Stimulated activated naive CD8-positive, alpha-beta T cell treated with anti-CD3 and anti-CD28 coated beads, Interleukin-15, Interleukin-2, amounts not matched to agents 100 ng/mL and 50 ng/mL, for 24 hours (primary cell): ENCODE measurements around the gene BTNL2.
"Not testable (repeated sequence)": the region's sequence is repeated elsewhere in the genome, so short reads cannot be mapped to it uniquely, and the experiment has no call there.

Source experiments
- H3K27ac Mint-ChIP-seq: one replicate; pipeline ENCODE4 v1.8.0; 2021; ENCODE audit warnings: mild to moderate bottlenecking, mixed read lengths
- H3K27me3 Mint-ChIP-seq: one replicate; pipeline ENCODE4 v1.8.0; 2021; ENCODE audit warnings: mixed read lengths
- H3K36me3 Mint-ChIP-seq: one replicate; pipeline ENCODE4 v1.8.0; 2021; ENCODE audit warnings: low read depth, mixed read lengths
- H3K4me1 Mint-ChIP-seq: one replicate; pipeline ENCODE4 v1.8.0; 2021; ENCODE audit warnings: low read depth, mixed read lengths
- H3K4me3 Mint-ChIP-seq: one replicate; pipeline ENCODE4 v1.8.0; 2021; ENCODE audit warnings: mild to moderate bottlenecking, mixed read lengths
- H3K9me3 Mint-ChIP-seq: one replicate; pipeline ENCODE4 v1.8.0; 2021; ENCODE audit warnings: mixed read lengths

BTNL2 gene, protein sequence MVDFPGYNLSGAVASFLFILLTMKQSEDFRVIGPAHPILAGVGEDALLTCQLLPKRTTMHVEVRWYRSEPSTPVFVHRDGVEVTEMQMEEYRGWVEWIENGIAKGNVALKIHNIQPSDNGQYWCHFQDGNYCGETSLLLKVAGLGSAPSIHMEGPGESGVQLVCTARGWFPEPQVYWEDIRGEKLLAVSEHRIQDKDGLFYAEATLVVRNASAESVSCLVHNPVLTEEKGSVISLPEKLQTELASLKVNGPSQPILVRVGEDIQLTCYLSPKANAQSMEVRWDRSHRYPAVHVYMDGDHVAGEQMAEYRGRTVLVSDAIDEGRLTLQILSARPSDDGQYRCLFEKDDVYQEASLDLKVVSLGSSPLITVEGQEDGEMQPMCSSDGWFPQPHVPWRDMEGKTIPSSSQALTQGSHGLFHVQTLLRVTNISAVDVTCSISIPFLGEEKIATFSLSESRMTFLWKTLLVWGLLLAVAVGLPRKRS

GRCh38 chr6:32406857-32407256 lies at the start of gene BTNL2:
BTNL2 (minus strand) TSS chr6:32407181; CDS start chr6:32407123, 58 bp downstream.
- Mint-ChIP-seq H3K27me3 (peaks cover 37% of the 10 kb centered on the region), H3K9me3 (no peaks in the 10 kb centered on the region), H3K36me3 (no peaks in the 10 kb centered on the region), H3K4me1 (no peaks in the 10 kb centered on the region), H3K27ac (no peak within 1 kb of the TSS), H3K4me3 (no peak within 1 kb of the TSS)

DNA sequence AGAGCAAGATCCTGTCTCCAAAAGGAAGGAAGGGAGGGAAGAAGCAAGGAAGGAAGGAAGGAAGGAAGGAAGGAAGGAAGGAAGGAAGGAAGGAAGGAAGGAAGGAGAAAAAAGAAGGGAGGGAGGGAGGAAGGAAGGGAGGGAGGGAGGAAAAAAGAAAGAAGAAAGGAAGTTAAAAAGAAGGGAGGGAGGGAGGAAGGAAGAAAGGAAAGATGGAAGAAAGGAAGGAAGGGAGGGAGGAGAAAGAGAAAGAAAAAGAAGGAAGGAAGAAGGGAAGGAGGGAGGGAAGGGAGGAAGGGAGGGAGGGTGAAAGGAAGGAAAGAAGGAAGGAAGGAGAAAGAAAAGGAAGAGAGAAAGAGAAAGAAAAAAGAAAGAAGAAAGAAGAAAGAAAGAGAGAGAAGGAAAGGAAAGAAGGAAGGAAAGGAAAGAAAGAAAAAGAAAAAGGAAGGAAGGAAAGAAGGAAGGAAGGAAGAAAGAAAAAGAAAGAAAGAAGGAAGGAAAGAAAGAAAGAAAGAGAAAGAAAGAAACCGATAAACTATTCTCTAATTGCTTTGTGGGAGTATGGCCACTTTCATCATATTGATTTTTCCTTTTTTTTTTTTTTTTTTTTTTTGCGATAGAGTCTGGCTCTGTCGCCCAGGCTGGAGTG lies 42.2 kb upstream of the BTNL2 start:
- H3K27ac Mint-ChIP-seq = peak overlapping the region; percentile 29
- peaks cover 9% of the 10 kb centered on the region for H3K4me1 Mint-ChIP-seq
- peaks cover 42% of the 10 kb centered on the region for H3K27me3 Mint-ChIP-seq
- peaks cover 11% of the 10 kb centered on the region for H3K36me3 Mint-ChIP-seq
- no peak overlapping the region for H3K4me3 Mint-ChIP-seq
- peaks cover 13% of the 10 kb centered on the region for H3K9me3 Mint-ChIP-seq

DNA sequence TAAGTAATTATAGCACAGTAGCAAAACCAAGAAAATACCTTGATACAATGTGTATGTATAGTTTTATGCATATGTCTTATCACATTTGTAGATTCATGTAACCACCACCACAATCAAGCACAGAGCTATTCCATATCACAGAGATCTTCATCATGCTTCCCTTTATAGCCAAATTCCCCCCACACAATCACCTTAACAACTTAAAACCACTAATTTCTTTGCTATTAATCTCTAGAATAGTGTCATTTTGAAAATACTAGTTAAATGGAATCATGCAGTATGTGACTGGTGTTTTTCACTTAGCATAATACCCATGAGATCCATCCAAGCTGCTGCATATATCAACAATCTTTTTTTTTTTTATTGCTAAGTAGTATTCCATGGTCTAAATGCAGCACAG lies 41.0 kb upstream of the BTNL2 start:
- Mint-ChIP-seq H3K4me3 (no peak overlapping the region), H3K27me3 (peaks cover 38% of the 10 kb centered on the region), H3K9me3 (peaks cover 13% of the 10 kb centered on the region), H3K36me3 (peaks cover 13% of the 10 kb centered on the region), H3K4me1 (peaks cover 9% of the 10 kb centered on the region), H3K27ac (no peak overlapping the region)

GRCh38 chr6:32445321-32445854 lies 38.4 kb upstream of the BTNL2 start:
- H3K4me1 Mint-ChIP-seq = peaks cover 12% of the 10 kb centered on the region
- peaks cover 21% of the 10 kb centered on the region for H3K27me3 Mint-ChIP-seq
- H3K9me3 Mint-ChIP-seq = no peaks in the 10 kb centered on the region
- no peak overlapping the region for H3K27ac Mint-ChIP-seq
- peaks cover 6% of the 10 kb centered on the region for H3K36me3 Mint-ChIP-seq
- no peak overlapping the region for H3K4me3 Mint-ChIP-seq

DNA sequence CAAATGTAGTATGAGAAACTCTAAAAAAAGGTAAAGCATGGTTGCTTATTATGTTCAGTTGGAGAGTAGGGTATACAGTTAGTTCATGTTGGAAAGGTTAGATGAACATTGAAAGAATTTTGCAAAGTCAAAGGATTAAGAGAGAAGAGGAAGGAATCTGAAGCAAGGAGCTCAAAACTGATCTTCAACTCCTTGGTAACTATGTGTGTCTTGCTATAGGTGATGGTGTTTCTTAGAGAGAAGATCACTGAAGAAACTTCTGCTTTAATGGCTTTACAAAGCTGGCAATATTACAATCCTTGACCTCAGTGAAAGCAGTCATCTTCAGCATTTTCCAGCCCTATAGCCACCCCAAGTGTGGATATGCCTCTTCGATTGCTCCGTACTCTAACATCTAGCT lies 37.5 kb upstream of the BTNL2 start:
- peaks cover 19% of the 10 kb centered on the region for H3K4me1 Mint-ChIP-seq
- no peaks in the 10 kb centered on the region for H3K9me3 Mint-ChIP-seq
- peaks cover 17% of the 10 kb centered on the region for H3K27me3 Mint-ChIP-seq
- H3K4me3 Mint-ChIP-seq = no peak overlapping the region
- peaks cover 7% of the 10 kb centered on the region for H3K36me3 Mint-ChIP-seq
- no peak overlapping the region for H3K27ac Mint-ChIP-seq

DNA sequence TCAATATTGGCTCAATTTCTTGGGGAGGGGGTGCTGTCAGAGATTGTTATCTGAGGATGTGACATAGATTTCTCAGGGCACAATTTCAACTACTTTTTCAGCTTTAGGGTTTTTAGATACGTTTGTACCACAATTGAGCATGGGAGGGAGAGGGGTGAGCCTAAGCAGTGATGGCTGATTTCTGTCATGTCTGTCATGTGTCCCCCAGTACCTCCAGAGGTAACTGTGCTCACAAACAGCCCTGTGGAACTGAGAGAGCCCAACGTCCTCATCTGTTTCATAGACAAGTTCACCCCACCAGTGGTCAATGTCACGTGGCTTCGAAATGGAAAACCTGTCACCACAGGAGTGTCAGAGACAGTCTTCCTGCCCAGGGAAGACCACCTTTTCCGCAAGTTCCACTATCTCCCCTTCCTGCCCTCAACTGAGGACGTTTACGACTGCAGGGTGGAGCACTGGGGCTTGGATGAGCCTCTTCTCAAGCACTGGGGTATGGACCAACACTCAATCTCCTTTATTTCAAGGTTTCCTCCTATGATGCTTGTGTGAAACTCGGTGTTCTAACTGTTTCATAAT lies 36.1 kb upstream of the BTNL2 start:
- Mint-ChIP-seq H3K27ac (no peak overlapping the region), H3K4me3 (no peak overlapping the region)

GRCh38 chr6:32442243-32442667 lies 35.3 kb upstream of the BTNL2 start:
- peaks cover 12% of the 10 kb centered on the region for H3K36me3 Mint-ChIP-seq
- H3K4me1 Mint-ChIP-seq = peaks cover 27% of the 10 kb centered on the region
- peak overlapping the region; percentile 73 for H3K4me3 Mint-ChIP-seq
- H3K9me3 Mint-ChIP-seq = no peaks in the 10 kb centered on the region
- peak overlapping the region; percentile 10 for H3K27ac Mint-ChIP-seq
- H3K27me3 Mint-ChIP-seq = peaks cover 22% of the 10 kb centered on the region

More for the DNA sequence above, 36.1 kb upstream of the BTNL2 start:
- Mint-ChIP-seq H3K36me3 (peaks cover 12% of the 10 kb centered on the region), H3K9me3 (no peaks in the 10 kb centered on the region), H3K4me1 (peaks cover 27% of the 10 kb centered on the region), H3K27me3 (peaks cover 22% of the 10 kb centered on the region)

- H3K4me1 Mint-ChIP-seq = peaks cover 23% of the 10 kb centered on the region
- peak within 1 kb of the TSS; percentile 81 for H3K4me3 Mint-ChIP-seq
- H3K9me3 Mint-ChIP-seq = no peaks in the 10 kb centered on the region
- peaks cover 12% of the 10 kb centered on the region for H3K36me3 Mint-ChIP-seq
- peak within 1 kb of the TSS; percentile 79 for H3K27ac Mint-ChIP-seq
- H3K27me3 Mint-ChIP-seq = peaks cover 22% of the 10 kb centered on the region
These were observed 32.7 kb upstream of the BTNL2 start, which contains the start of gene HLA-DRA for GRCh38 chr6:32439602-32440214. HLA-DRA (plus strand) TSS chr6:32439887; CDS start chr6:32439951, 64 bp downstream.

- Mint-ChIP-seq H3K4me3 (peak overlapping the region; percentile 81), H3K9me3 (no peaks in the 10 kb centered on the region), H3K27ac (peak overlapping the region; percentile 56), H3K4me1 (peaks cover 23% of the 10 kb centered on the region), H3K27me3 (peaks cover 22% of the 10 kb centered on the region), H3K36me3 (peaks cover 12% of the 10 kb centered on the region)
These were observed 32.2 kb upstream of the BTNL2 start for GRCh38 chr6:32439139-32439538.

DNA sequence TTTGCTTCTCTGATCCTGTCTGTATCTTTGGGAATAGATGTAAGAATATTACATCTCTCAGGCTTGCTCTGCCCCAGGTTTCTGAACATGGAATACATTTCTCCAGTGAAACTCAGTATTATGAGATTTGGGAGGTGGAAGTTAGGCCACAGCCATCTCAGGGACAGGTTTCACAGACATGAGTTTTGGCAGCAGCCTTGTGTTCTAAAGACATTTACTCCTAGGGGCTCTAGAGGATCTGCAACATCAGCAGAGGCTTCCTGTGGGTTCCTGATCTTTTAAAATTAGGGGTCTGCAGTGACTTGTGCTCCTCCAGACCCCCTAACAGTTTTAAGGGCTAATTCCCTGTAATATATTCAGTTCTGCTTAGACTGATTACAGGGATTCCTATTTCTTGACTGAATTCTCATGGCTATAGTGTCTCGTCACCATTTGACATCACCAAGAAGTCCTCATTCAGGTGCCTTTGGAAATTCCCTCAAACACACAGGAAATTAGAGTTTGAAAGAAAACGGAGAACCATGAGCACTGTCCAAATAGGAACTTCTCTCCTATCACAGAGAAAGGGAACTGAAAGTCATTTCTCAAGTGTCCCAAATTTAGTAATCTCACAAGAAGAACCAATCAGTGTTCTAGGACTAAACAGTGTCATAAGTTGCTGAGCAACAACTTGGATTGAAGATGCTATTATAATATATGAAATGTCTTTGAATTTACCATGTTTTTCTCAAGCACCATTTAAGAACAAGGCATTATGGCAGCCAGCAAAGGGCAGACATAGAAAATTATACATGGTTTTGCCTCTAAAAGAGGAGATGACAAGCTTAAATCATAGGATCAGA lies 30.2 kb upstream of the BTNL2 start:
- Mint-ChIP-seq H3K36me3 (peaks cover 6% of the 10 kb centered on the region), H3K27ac (peak overlapping the region; percentile 62), H3K4me3 (no peak overlapping the region), H3K4me1 (peaks cover 23% of the 10 kb centered on the region), H3K9me3 (no peaks in the 10 kb centered on the region), H3K27me3 (peaks cover 26% of the 10 kb centered on the region)

GRCh38 chr6:32436186-32436585 lies 29.2 kb upstream of the BTNL2 start:
- Mint-ChIP-seq H3K9me3 (no peaks in the 10 kb centered on the region), H3K27ac (peak overlapping the region; percentile 62), H3K4me1 (peaks cover 23% of the 10 kb centered on the region), H3K4me3 (no peak overlapping the region), H3K36me3 (peaks cover 6% of the 10 kb centered on the region), H3K27me3 (peaks cover 23% of the 10 kb centered on the region)

DNA sequence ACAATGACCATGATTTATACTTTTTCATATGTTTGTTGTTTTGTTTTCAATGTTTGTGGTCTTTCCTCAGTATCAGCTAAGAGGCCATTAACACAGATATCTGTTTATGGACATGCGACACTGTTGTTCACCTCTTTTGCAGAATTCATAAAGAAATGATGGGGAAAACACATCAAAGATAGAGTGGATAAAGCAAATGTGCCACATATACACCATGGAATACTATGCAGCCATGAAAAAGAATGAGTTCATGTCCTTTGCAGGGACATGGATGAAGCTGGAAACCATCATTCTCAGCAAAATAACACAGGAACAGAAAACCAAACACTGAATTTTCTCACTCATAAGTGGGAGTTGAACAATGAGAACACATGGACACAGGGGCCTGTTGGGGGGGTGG lies 27.0 kb upstream of the BTNL2 start:
- peaks cover 11% of the 10 kb centered on the region for H3K27me3 Mint-ChIP-seq
- not testable (repeated sequence) for H3K4me3 Mint-ChIP-seq, H3K9me3 Mint-ChIP-seq, H3K27ac Mint-ChIP-seq, H3K36me3 Mint-ChIP-seq, H3K4me1 Mint-ChIP-seq

- no peaks in the 10 kb centered on the region for H3K36me3 Mint-ChIP-seq
- peaks cover 3% of the 10 kb centered on the region for H3K4me1 Mint-ChIP-seq
- no peak overlapping the region for H3K27ac Mint-ChIP-seq
- peaks cover 7% of the 10 kb centered on the region for H3K27me3 Mint-ChIP-seq
- H3K4me3 Mint-ChIP-seq = no peak overlapping the region
- no peaks in the 10 kb centered on the region for H3K9me3 Mint-ChIP-seq
These were observed 25.1 kb upstream of the BTNL2 start for GRCh38 chr6:32432050-32432450.

DNA sequence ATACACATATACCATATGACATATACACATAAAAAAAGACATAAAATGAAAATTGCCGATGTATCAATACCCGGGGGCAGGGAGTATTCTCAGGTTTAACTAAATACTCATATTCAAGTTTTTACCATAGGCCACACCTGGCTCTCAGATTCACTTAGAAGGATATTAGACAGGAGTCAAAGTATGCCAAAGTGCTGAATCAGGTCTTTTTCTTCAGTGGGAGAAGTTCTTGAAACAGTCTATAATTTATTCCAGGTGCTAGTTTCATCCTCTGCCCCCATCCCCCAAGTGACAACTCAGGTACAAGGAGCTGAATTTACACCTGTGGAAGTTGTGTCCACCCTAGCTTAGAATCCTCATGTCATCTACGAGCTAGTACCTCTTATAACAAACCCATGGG lies 24.2 kb upstream of the BTNL2 start:
- Mint-ChIP-seq H3K4me3 (no peak overlapping the region), H3K4me1 (no peaks in the 10 kb centered on the region), H3K27me3 (peaks cover 7% of the 10 kb centered on the region), H3K36me3 (no peaks in the 10 kb centered on the region), H3K9me3 (no peaks in the 10 kb centered on the region), H3K27ac (no peak overlapping the region)
